ENCODE measurements around the gene HOXA7.

GRCh38 chr7:27166531-27167505 lies 10.3 kb upstream of the HOXA7 start:
- TF ChIP-seq EZH2phosphoT487 (IDR thresholded peaks at IDR 0.05; ENCODE audit: insufficient read depth, low read depth) (no peak), EZH2 (IDR thresholded peaks at IDR 0.05; ENCODE audit: insufficient read depth, poor library complexity, severe bottlenecking) (no peak)
